ENCODE data around the gene SERPINB8.

The SERPINB8 gene

GRCh38 chr18:63987743-63988142 is 17.9 kb downstream of the SERPINB8 start:
- Histone ChIP-seq H3K4me1 (ENCODE audit: insufficient read depth, low read length) (no peaks in the 10 kb centered on the region), H3K27ac (ENCODE audit: low read length) (no peak overlapping the region), H3K27me3 (ENCODE audit: insufficient read depth, low read length) (no peaks in the 10 kb centered on the region), H3K36me3 (ENCODE audit: insufficient read depth, low read depth, low read length) (no peaks in the 10 kb centered on the region), H3K9me3 (ENCODE audit: insufficient read depth, low read depth, low read length) (no peaks in the 10 kb centered on the region), H3K9ac (ENCODE audit: low read depth, low read length) (no peak overlapping the region), H3K4me3 (ENCODE audit: low read length) (no peak overlapping the region)

- Histone ChIP-seq H3K27me3 (ENCODE audit: insufficient read depth, low read length) (no peaks in the 10 kb centered on the region), H3K9ac (ENCODE audit: low read depth, low read length) (no peak overlapping the region), H3K9me3 (ENCODE audit: insufficient read depth, low read depth, low read length) (peaks cover 17% of the 10 kb centered on the region), H3K27ac (ENCODE audit: low read length) (no peak overlapping the region), H3K4me3 (ENCODE audit: low read length) (no peak overlapping the region), H3K4me1 (ENCODE audit: insufficient read depth, low read length) (no peaks in the 10 kb centered on the region), H3K36me3 (ENCODE audit: insufficient read depth, low read depth, low read length) (no peaks in the 10 kb centered on the region)
These were observed 22.9 kb downstream of the SERPINB8 start for GRCh38 chr18:63992751-63993150.

GRCh38 chr18:63994783-63995399 is 25.0 kb downstream of the SERPINB8 start:
- no peak overlapping the region for H3K27ac ChIP-seq (ENCODE audit: low read length)
- H3K36me3 ChIP-seq (ENCODE audit: insufficient read depth, low read depth, low read length) = no peaks in the 10 kb centered on the region
- no peak overlapping the region for H3K4me3 ChIP-seq (ENCODE audit: low read length)
- peaks cover 17% of the 10 kb centered on the region for H3K9me3 ChIP-seq (ENCODE audit: insufficient read depth, low read depth, low read length)
- no peaks in the 10 kb centered on the region for H3K27me3 ChIP-seq (ENCODE audit: insufficient read depth, low read length)
- H3K4me1 ChIP-seq (ENCODE audit: insufficient read depth, low read length) = no peaks in the 10 kb centered on the region
- no peak overlapping the region for H3K9ac ChIP-seq (ENCODE audit: low read depth, low read length)

GRCh38 chr18:63997041-63997440 is 27.2 kb downstream of the SERPINB8 start:
- H3K4me1 ChIP-seq (ENCODE audit: insufficient read depth, low read length) = no peaks in the 10 kb centered on the region
- H3K36me3 ChIP-seq (ENCODE audit: insufficient read depth, low read depth, low read length) = no peaks in the 10 kb centered on the region
- peaks cover 17% of the 10 kb centered on the region for H3K9me3 ChIP-seq (ENCODE audit: insufficient read depth, low read depth, low read length)
- H3K27ac ChIP-seq (ENCODE audit: low read length) = no peak overlapping the region
- H3K27me3 ChIP-seq (ENCODE audit: insufficient read depth, low read length) = no peaks in the 10 kb centered on the region
- no peak overlapping the region for H3K9ac ChIP-seq (ENCODE audit: low read depth, low read length)
- no peak overlapping the region for H3K4me3 ChIP-seq (ENCODE audit: low read length)

GRCh38 chr18:63997606-63998005 is 27.7 kb downstream of the SERPINB8 start:
- Histone ChIP-seq H3K27me3 (ENCODE audit: insufficient read depth, low read length) (no peaks in the 10 kb centered on the region), H3K9ac (ENCODE audit: low read depth, low read length) (no peak overlapping the region), H3K27ac (ENCODE audit: low read length) (no peak overlapping the region), H3K36me3 (ENCODE audit: insufficient read depth, low read depth, low read length) (no peaks in the 10 kb centered on the region), H3K9me3 (ENCODE audit: insufficient read depth, low read depth, low read length) (peaks cover 17% of the 10 kb centered on the region), H3K4me3 (ENCODE audit: low read length) (no peak overlapping the region), H3K4me1 (ENCODE audit: insufficient read depth, low read length) (no peaks in the 10 kb centered on the region)

- H3K4me1 ChIP-seq (ENCODE audit: insufficient read depth, low read length) = no peaks in the 10 kb centered on the region
- no peaks in the 10 kb centered on the region for H3K27me3 ChIP-seq (ENCODE audit: insufficient read depth, low read length)
- peaks cover 11% of the 10 kb centered on the region for H3K9me3 ChIP-seq (ENCODE audit: insufficient read depth, low read depth, low read length)
- no peaks in the 10 kb centered on the region for H3K36me3 ChIP-seq (ENCODE audit: insufficient read depth, low read depth, low read length)
- H3K4me3 ChIP-seq (ENCODE audit: low read length) = no peak overlapping the region
- H3K9ac ChIP-seq (ENCODE audit: low read depth, low read length) = no peak overlapping the region
- no peak overlapping the region for H3K27ac ChIP-seq (ENCODE audit: low read length)
These were observed 30.0 kb downstream of the SERPINB8 start for GRCh38 chr18:63999871-64000270.

GRCh38 chr18:64002581-64002980 is 32.7 kb downstream of the SERPINB8 start:
- H3K4me1 ChIP-seq (ENCODE audit: insufficient read depth, low read length) = no peaks in the 10 kb centered on the region
- no peaks in the 10 kb centered on the region for H3K36me3 ChIP-seq (ENCODE audit: insufficient read depth, low read depth, low read length)
- H3K9me3 ChIP-seq (ENCODE audit: insufficient read depth, low read depth, low read length) = no peaks in the 10 kb centered on the region
- no peak overlapping the region for H3K27ac ChIP-seq (ENCODE audit: low read length)
- H3K4me3 ChIP-seq (ENCODE audit: low read length) = no peak overlapping the region
- H3K27me3 ChIP-seq (ENCODE audit: insufficient read depth, low read length) = no peaks in the 10 kb centered on the region
- H3K9ac ChIP-seq (ENCODE audit: low read depth, low read length) = no peak overlapping the region

- Histone ChIP-seq H3K9me3 (ENCODE audit: insufficient read depth, low read depth, low read length) (no peaks in the 10 kb centered on the region), H3K27ac (ENCODE audit: low read length) (no peak overlapping the region), H3K27me3 (ENCODE audit: insufficient read depth, low read length) (no peaks in the 10 kb centered on the region), H3K9ac (ENCODE audit: low read depth, low read length) (no peak overlapping the region), H3K4me1 (ENCODE audit: insufficient read depth, low read length) (no peaks in the 10 kb centered on the region), H3K4me3 (ENCODE audit: low read length) (no peak overlapping the region), H3K36me3 (ENCODE audit: insufficient read depth, low read depth, low read length) (no peaks in the 10 kb centered on the region)
These were observed 39.4 kb downstream of the SERPINB8 start for GRCh38 chr18:64009305-64009704.

- Histone ChIP-seq H3K4me3 (ENCODE audit: low read length) (no peak overlapping the region), H3K9me3 (ENCODE audit: insufficient read depth, low read depth, low read length) (no peaks in the 10 kb centered on the region), H3K4me1 (ENCODE audit: insufficient read depth, low read length) (no peaks in the 10 kb centered on the region), H3K9ac (ENCODE audit: low read depth, low read length) (no peak overlapping the region), H3K27me3 (ENCODE audit: insufficient read depth, low read length) (no peaks in the 10 kb centered on the region), H3K27ac (ENCODE audit: low read length) (no peak overlapping the region), H3K36me3 (ENCODE audit: insufficient read depth, low read depth, low read length) (no peaks in the 10 kb centered on the region)
These were observed 41.6 kb downstream of the SERPINB8 start for GRCh38 chr18:64011513-64011912.

- Histone ChIP-seq H3K4me1 (ENCODE audit: insufficient read depth, low read length) (peaks cover 9% of the 10 kb centered on the region; the same call in 1 of the 2 replicates), H3K27ac (ENCODE audit: low read length) (no peak overlapping the region), H3K27me3 (ENCODE audit: insufficient read depth, low read length) (no peaks in the 10 kb centered on the region), H3K4me3 (ENCODE audit: low read length) (no peak overlapping the region), H3K9ac (ENCODE audit: low read depth, low read length) (no peak overlapping the region), H3K36me3 (ENCODE audit: insufficient read depth, low read depth, low read length) (no peaks in the 10 kb centered on the region), H3K9me3 (ENCODE audit: insufficient read depth, low read depth, low read length) (no peaks in the 10 kb centered on the region)
These were observed 48.0 kb downstream of the SERPINB8 start for GRCh38 chr18:64017870-64018269.

- Histone ChIP-seq H3K27ac (ENCODE audit: low read length) (no peak overlapping the region), H3K4me3 (ENCODE audit: low read length) (no peak overlapping the region), H3K9me3 (ENCODE audit: insufficient read depth, low read depth, low read length) (no peaks in the 10 kb centered on the region), H3K4me1 (ENCODE audit: insufficient read depth, low read length) (peaks cover 9% of the 10 kb centered on the region; the same call in 1 of the 2 replicates), H3K27me3 (ENCODE audit: insufficient read depth, low read length) (no peaks in the 10 kb centered on the region), H3K9ac (ENCODE audit: low read depth, low read length) (no peak overlapping the region), H3K36me3 (ENCODE audit: insufficient read depth, low read depth, low read length) (no peaks in the 10 kb centered on the region)
These were observed 50.3 kb downstream of the SERPINB8 start for GRCh38 chr18:64019922-64020756.

- Histone ChIP-seq H3K4me1 (ENCODE audit: insufficient read depth, low read length) (no peaks in the 10 kb centered on the region), H3K36me3 (ENCODE audit: insufficient read depth, low read depth, low read length) (no peaks in the 10 kb centered on the region), H3K9ac (ENCODE audit: low read depth, low read length) (no peak overlapping the region), H3K27me3 (ENCODE audit: insufficient read depth, low read length) (no peaks in the 10 kb centered on the region), H3K9me3 (ENCODE audit: insufficient read depth, low read depth, low read length) (no peaks in the 10 kb centered on the region), H3K4me3 (ENCODE audit: low read length) (no peak overlapping the region), H3K27ac (ENCODE audit: low read length) (no peak overlapping the region)
These were observed 56.5 kb downstream of the SERPINB8 start for GRCh38 chr18:64026350-64026749.
